Spinal cord (tissue), 10 donors: ENCODE data around the gene COPG2. TPM values are rescaled to one million over a fixed set of nuclear protein-coding genes. Genes with fewer than 3 reads are reported as not detected.
A peak's percentile ranks its signal among the peaks of the same experiment; 100 is the strongest.

Source experiments
- DNase-seq, 6 donors: peaks; one replicate each; pipeline versions ENCODE4 v3.0.0 to v3.0.0-alpha.2; 2013 to 2015; ENCODE audit warnings: low spot score in 6 of 6, low read depth in 4 of 6
- H3K27ac ChIP-seq: one replicate; pipeline ENCODE4 v1.5.1; 2013; ENCODE audit warnings: low read depth, low read length, control low read depth
- H3K27me3 ChIP-seq: one replicate; pipeline ENCODE4 v1.6.1; 2013; ENCODE audit warnings: low read length; ENCODE audit not compliant: control insufficient read depth, insufficient read depth
- H3K36me3 ChIP-seq: one replicate; pipeline ENCODE4 v1.6.1; 2013; ENCODE audit warnings: low read length; ENCODE audit not compliant: control insufficient read depth, insufficient read depth
- H3K4me1 ChIP-seq: one replicate; pipeline ENCODE4 v1.6.1; 2013; ENCODE audit warnings: low read length; ENCODE audit not compliant: control insufficient read depth, insufficient read depth
- H3K4me3 ChIP-seq: one replicate; pipeline ENCODE4 v1.5.1; 2013; ENCODE audit warnings: low read depth, low read length, control low read depth
- H3K9me3 ChIP-seq: one replicate; pipeline ENCODE4 v1.6.1; 2013; ENCODE audit warnings: low read length; ENCODE audit not compliant: control insufficient read depth, insufficient read depth
- WGBS: methylation state at CpG from one replicate; pipeline ENCODE4 v1.1.5; 2013; ENCODE audit warnings: missing lambda C conversion rate; ENCODE audit not compliant: insufficient coverage; 5-methylcytosine and 5-hydroxymethylcytosine counted together
- long read RNA-seq, 4 donors: transcript quantifications; one replicate each; lab custom pipeline, GENCODE V29; 2026
- polyA plus RNA-seq, 2 donors: library from polyadenylated mRNA; unstranded; fragments of 120-200 nt; gene quantifications; one replicate each; pipeline ENCODE4 v1.2.1, GENCODE V29; 2013; ENCODE audit not compliant: insufficient read length in 2 of 2
- total RNA-seq, 2 donors: library from RNA; depleted of rRNA in 1 of 2; stranded (reverse); fragments of 120-200 nt in 1 of 2; fragments of >200 nt in 1 of 2; gene quantifications; one replicate each; pipeline versions ENCODE4 v1.2.3 to v1.2.4, GENCODE V29; 2013 to 2014
- donor health status: healthy.

COPG2 gene, protein sequence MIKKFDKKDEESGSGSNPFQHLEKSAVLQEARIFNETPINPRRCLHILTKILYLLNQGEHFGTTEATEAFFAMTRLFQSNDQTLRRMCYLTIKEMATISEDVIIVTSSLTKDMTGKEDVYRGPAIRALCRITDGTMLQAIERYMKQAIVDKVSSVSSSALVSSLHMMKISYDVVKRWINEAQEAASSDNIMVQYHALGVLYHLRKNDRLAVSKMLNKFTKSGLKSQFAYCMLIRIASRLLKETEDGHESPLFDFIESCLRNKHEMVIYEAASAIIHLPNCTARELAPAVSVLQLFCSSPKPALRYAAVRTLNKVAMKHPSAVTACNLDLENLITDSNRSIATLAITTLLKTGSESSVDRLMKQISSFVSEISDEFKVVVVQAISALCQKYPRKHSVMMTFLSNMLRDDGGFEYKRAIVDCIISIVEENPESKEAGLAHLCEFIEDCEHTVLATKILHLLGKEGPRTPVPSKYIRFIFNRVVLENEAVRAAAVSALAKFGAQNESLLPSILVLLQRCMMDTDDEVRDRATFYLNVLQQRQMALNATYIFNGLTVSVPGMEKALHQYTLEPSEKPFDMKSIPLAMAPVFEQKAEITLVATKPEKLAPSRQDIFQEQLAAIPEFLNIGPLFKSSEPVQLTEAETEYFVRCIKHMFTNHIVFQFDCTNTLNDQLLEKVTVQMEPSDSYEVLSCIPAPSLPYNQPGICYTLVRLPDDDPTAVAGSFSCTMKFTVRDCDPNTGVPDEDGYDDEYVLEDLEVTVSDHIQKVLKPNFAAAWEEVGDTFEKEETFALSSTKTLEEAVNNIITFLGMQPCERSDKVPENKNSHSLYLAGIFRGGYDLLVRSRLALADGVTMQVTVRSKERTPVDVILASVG
- total RNA-seq (10 to 100 TPM; 40.4 to 46.8 TPM), polyA plus RNA-seq (10 to 100 TPM; 42.6 to 52.6 TPM)
- long read RNA-seq, donor 1, transcript COPG2-201 (20 exons, 3,073 nt) = major isoform, 7 of 380 reads
- long read RNA-seq, donor 1, partial matches to known transcripts = 370 of 380 reads
- long read RNA-seq, donor 1, other reads (novel, unspliced or antisense) = 0 of 380 reads
- long read RNA-seq, donor 2, partial matches to known transcripts = 123 of 129 reads
- long read RNA-seq, donor 2, other reads (novel, unspliced or antisense) = 0 of 129 reads
- long read RNA-seq, donor 3, partial matches to known transcripts = 18 of 24 reads
- long read RNA-seq, donor 3, other reads (novel, unspliced or antisense) = 0 of 24 reads
- long read RNA-seq, donor 4, partial matches to known transcripts = 20 of 27 reads
- long read RNA-seq, donor 4, other reads (novel, unspliced or antisense) = 0 of 27 reads

GRCh38 chr7:130668258-130669084, at the start of gene COPG2:
Gene COPG2, minus strand, starts transcription at chr7:130668748. Its CDS starts 80 bp downstream, at chr7:130668668.
- DNase-seq = peak; percentile 79 to 97 (median 84)
- Histone ChIP-seq H3K9me3 (no peaks in the 10 kb centered on the region), H3K4me1 (no peaks in the 10 kb centered on the region), H3K27me3 (no peaks in the 10 kb centered on the region), H3K36me3 (peaks cover 2% of the 10 kb centered on the region), H3K27ac (peak within 1 kb of the TSS; percentile 85), H3K4me3 (peak within 1 kb of the TSS; percentile 83)
- 0% methylated on average over 99 of the region's 103 CpGs for WGBS

DNA sequence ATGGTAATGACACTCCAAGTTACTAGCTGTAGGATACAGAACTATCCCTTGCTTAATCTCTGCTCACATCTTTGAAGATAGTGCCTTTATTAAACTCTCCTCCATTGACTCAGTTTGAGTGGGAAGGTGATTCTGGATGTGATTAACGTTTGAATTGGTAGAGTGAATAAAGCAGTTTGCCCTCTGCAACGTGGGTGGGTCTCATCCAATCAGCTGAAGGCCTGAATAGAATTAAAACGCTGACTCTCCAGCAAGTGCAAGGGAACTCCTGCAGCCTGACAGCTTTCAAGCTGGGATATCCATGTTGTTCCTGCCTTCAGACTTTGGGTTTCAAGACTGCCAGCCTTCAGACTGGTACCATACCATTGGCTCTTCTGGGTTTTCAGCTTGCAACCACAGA, 43.9 kb upstream of the COPG2 start:
- no peaks in the 10 kb centered on the region for H3K36me3 ChIP-seq
- no peak overlapping the region for H3K27ac ChIP-seq
- H3K4me3 ChIP-seq = no peak overlapping the region
- no peaks in the 10 kb centered on the region for H3K27me3 ChIP-seq
- 15% methylated on average over 2 of the region's 3 CpGs for WGBS
- H3K9me3 ChIP-seq = no peaks in the 10 kb centered on the region
- DNase-seq = no peak
- no peaks in the 10 kb centered on the region for H3K4me1 ChIP-seq

DNA sequence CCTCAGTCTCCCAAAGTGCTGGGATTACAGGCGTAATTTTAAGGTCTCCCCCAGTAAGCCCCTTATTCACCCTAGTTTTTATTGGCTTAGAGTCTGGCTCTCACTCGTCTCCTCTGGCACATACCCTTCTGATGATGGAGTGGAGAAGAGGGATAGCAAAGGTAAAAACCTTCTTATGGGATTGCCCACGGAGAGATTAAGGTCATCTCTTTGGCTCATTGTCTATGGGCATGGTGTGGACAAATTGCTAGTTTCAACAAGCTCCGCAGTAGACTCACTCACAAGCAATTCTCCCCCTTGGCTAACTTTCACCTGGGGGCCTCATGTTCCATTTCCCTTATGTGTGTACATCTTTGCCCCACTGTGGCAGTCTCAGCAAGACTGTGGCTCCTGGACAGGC, 40.2 kb upstream of the COPG2 start:
- no peaks in the 10 kb centered on the region for H3K36me3 ChIP-seq
- no CpG with 5 or more reads among the region's 4 CpGs for WGBS
- DNase-seq = no peak
- H3K27me3 ChIP-seq = no peaks in the 10 kb centered on the region
- H3K9me3 ChIP-seq = no peaks in the 10 kb centered on the region
- H3K4me3 ChIP-seq = no peak overlapping the region
- no peaks in the 10 kb centered on the region for H3K4me1 ChIP-seq
- no peak overlapping the region for H3K27ac ChIP-seq

DNA sequence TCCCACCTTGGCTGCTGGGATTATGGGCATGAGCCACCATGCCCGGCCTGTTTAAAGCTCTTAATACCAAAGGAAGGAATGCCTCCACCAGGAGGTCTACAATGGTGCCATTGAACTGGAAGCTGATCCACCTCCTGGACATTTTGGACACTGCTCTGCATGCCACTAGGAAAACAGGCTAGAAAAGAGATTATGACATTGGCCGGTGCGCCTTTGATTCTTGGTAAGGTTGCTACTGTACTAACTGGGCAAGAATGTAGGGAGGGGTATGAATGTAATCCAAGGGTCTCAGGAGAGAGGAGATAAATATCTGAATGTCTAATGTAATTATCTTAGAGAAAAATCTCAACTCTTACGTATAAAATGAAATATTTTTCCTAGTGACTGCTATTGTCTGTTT, 39.5 kb upstream of the COPG2 start:
- WGBS = 92% methylated on average over 3 of the region's 4 CpGs
- no peak for DNase-seq
- Histone ChIP-seq H3K27me3 (no peaks in the 10 kb centered on the region), H3K4me3 (no peak overlapping the region), H3K4me1 (no peaks in the 10 kb centered on the region), H3K9me3 (no peaks in the 10 kb centered on the region), H3K36me3 (no peaks in the 10 kb centered on the region), H3K27ac (no peak overlapping the region)

DNA sequence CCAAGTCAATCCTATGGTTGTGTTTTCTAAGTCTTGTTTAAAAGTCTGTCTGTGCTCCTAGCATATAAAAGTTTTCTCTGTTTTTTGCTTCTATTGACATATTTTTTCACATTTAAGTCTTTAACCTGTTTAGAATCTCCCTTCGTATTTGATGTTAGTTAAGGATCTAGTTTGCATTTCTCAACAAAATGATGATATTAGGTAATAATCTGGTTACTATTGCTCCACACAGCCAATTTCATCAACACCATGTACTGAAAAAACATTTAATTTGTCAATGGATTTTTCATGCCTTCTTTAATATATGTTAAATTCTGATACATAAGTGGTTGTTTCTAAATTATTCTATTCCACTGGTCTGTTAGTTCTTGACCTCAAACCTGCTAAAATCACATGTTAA, 35.3 kb upstream of the COPG2 start:
- Histone ChIP-seq H3K4me3 (no peak overlapping the region), H3K9me3 (no peaks in the 10 kb centered on the region), H3K4me1 (no peaks in the 10 kb centered on the region), H3K27ac (no peak overlapping the region), H3K27me3 (no peaks in the 10 kb centered on the region), H3K36me3 (no peaks in the 10 kb centered on the region)
- DNase-seq = no peak
- WGBS = no CpG with 5 or more reads among the region's 1 CpG

- Histone ChIP-seq H3K4me1 (no peaks in the 10 kb centered on the region), H3K36me3 (no peaks in the 10 kb centered on the region), H3K27ac (no peak overlapping the region), H3K27me3 (no peaks in the 10 kb centered on the region), H3K9me3 (no peaks in the 10 kb centered on the region), H3K4me3 (no peak overlapping the region)
- DNase-seq = no peak
- no CpG with 5 or more reads among the region's 2 CpGs for WGBS
Observed at GRCh38 chr7:130701650-130702049, 33.1 kb upstream of the COPG2 start.

DNA sequence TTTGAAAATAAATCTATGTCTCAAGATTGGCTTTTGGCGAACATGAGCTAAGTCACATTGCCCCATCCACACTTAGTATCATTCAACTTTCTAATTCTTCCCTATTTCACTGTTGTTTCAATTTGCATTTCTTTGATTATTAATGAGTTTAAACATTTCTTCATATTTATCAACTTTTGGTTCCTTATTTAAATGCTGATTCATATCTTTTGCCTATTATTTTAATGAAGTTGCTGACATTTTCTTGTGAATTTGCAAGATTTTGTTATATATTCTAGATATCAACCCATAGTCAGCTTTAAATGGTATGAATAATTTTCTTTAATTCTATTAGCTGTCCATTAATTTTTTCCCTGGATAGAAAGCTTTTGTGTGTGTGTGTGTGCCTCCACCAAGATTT, 32.2 kb upstream of the COPG2 start:
- no peak overlapping the region for H3K27ac ChIP-seq
- no peak for DNase-seq
- WGBS = no CpG with 5 or more reads among the region's 1 CpG
- H3K36me3 ChIP-seq = no peaks in the 10 kb centered on the region
- no peaks in the 10 kb centered on the region for H3K9me3 ChIP-seq
- no peaks in the 10 kb centered on the region for H3K27me3 ChIP-seq
- no peak overlapping the region for H3K4me3 ChIP-seq
- H3K4me1 ChIP-seq = no peaks in the 10 kb centered on the region

DNA sequence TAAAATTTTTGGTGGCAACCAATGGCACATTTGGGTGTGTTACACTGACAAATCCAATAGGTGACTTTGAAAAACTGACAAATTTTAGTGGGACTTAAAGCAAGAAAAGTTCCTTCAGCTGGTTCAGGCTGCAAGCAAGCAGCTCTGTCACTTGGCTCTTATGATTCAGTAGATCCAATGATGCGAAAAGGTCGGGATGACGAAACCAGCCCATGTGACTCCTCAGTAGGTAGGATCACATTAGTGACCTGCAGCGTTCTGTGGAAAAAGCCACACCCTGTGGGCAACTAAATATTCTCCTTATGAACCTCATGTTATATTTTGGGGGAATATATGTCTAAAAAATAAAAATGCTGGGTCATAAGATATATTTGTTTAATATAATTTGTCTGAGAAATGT, 31.1 kb upstream of the COPG2 start:
- WGBS = 75% methylated on average over 3 of the region's 4 CpGs
- DNase-seq = no peak
- H3K9me3 ChIP-seq = no peaks in the 10 kb centered on the region
- H3K27ac ChIP-seq = no peak overlapping the region
- no peaks in the 10 kb centered on the region for H3K27me3 ChIP-seq
- no peaks in the 10 kb centered on the region for H3K36me3 ChIP-seq
- H3K4me3 ChIP-seq = no peak overlapping the region
- no peaks in the 10 kb centered on the region for H3K4me1 ChIP-seq

GRCh38 chr7:130697820-130698219, 29.3 kb upstream of the COPG2 start:
- Histone ChIP-seq H3K4me1 (no peaks in the 10 kb centered on the region), H3K27ac (no peak overlapping the region), H3K36me3 (no peaks in the 10 kb centered on the region), H3K9me3 (no peaks in the 10 kb centered on the region), H3K4me3 (no peak overlapping the region), H3K27me3 (no peaks in the 10 kb centered on the region)
- no peak for DNase-seq
- WGBS = no CpG with 5 or more reads among the region's 2 CpGs
